Endothelial cell of umbilical vein (primary cell): Measurements from ENCODE around the gene ZNF793.

ENCODE experiments used
- EZH2 ChIP-seq: IDR thresholded peaks from 2 replicates; pipeline ENCODE4 v1.6.1; 2012; ENCODE audit warnings: borderline replicate concordance, low read depth, mild to moderate bottlenecking, moderate library complexity, low read length, inconsistent platforms; ENCODE audit not compliant: severe bottlenecking
- TF ChIP-seq, protein P1 (sequence below), 2 donors: IDR thresholded peaks; 1 replicate in 1 of 2; 2 replicates in 1 of 2; pipeline ENCODE4 v1.5.1; 2011; ENCODE audit warnings: low read length in 2 of 2, mild to moderate bottlenecking in 2 of 2, moderate library complexity in 2 of 2, control low read depth in 1 of 2, inconsistent platforms in 1 of 2, low read depth in 1 of 2; ENCODE audit not compliant: insufficient read depth in 1 of 2; ENCODE audit errors: extremely low read depth in 1 of 2

GRCh38 chr19:37466798-37467607 lies 39.7 kb upstream of the ZNF793 start, which contains the start of gene ZNF569:
- TF ChIP-seq EZH2, result no peak
- TF ChIP-seq, protein P1, sequence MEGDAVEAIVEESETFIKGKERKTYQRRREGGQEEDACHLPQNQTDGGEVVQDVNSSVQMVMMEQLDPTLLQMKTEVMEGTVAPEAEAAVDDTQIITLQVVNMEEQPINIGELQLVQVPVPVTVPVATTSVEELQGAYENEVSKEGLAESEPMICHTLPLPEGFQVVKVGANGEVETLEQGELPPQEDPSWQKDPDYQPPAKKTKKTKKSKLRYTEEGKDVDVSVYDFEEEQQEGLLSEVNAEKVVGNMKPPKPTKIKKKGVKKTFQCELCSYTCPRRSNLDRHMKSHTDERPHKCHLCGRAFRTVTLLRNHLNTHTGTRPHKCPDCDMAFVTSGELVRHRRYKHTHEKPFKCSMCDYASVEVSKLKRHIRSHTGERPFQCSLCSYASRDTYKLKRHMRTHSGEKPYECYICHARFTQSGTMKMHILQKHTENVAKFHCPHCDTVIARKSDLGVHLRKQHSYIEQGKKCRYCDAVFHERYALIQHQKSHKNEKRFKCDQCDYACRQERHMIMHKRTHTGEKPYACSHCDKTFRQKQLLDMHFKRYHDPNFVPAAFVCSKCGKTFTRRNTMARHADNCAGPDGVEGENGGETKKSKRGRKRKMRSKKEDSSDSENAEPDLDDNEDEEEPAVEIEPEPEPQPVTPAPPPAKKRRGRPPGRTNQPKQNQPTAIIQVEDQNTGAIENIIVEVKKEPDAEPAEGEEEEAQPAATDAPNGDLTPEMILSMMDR (IDR thresholded peaks at IDR 0.05; ENCODE audit: extremely low read depth in 1 of 2, insufficient read depth in 1 of 2, low read depth in 1 of 2, low read length in 2 of 2), result no peak
